Measurements from ENCODE around the gene HEATR5A.

DNA sequence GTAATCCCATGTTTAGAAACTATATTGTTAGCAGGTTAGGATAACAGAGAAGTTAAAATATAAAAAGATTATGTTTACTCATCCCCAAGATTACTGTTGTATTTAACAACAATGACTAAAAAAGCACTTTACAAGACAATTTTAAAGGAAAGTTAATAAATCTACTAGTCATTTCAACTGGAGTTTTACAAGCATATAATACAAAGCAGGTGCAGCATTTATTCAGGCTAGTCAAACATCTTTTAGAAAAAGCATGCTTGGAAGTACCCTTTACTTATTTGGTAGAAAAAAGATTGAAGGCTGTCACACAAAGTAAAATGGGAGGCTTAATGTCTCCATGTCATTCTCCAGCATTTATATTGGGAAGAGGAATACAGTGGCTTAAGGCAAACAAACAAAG is 80.6 kb downstream of the HEATR5A start:
- TF ChIP-seq CTCF (IDR thresholded peaks at IDR 0.05; ENCODE audit: borderline replicate concordance, extremely low read depth, low read length, poor library complexity, severe bottlenecking) (no peak), EZH2 (IDR thresholded peaks at IDR 0.05; ENCODE audit: borderline replicate concordance, low read depth, low read length, severe bottlenecking) (no peak)
